NCI-H1417 (cell line): ENCODE results near the gene NFIA.

Source experiments
- DNase-seq, 3 experiments: peaks; one replicate each; lab custom pipeline; 2025; lab: John Stamatoyannopoulos, UW

NFIA gene

DNA sequence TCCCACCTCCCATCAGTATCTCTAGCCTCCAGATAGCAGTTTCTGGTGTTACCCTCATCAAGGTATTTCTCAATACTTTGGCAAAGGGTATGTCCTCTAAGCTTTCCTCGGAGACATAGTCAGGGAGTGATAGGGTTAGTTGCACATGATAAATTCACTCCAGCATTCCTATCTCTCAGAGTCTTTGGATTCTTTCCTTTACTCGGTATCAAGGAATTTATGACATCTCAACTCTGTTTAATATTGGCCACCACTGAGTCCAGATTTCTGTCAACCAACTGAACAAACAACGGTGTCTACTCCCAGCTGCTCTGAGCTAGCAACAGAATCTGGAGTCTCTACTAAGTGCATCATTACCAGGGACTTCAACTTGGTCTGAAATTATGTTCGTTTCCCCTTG, 409.1 kb downstream of the NFIA start:
- no peak for DNase-seq

DNA sequence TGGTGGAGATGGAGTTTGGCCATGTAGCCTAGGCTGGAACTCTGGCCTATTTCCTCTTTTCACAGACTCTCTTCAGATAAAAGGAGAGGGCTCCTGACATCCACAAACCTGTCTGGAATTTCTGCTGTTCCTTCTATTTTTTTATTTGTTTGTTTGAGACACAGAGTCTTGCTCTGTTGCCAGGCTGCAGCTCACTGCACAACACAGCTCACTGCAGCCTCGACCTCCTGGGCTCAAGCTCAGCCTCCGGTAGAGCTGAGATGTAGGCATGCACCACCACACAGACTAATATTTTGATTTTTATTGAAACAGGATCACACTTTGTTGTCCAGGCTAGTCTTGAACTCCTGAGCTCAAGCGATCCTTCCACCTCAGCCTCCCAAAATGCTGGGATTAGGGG, 411.6 kb downstream of the NFIA start:
- DNase-seq = no peak

DNA sequence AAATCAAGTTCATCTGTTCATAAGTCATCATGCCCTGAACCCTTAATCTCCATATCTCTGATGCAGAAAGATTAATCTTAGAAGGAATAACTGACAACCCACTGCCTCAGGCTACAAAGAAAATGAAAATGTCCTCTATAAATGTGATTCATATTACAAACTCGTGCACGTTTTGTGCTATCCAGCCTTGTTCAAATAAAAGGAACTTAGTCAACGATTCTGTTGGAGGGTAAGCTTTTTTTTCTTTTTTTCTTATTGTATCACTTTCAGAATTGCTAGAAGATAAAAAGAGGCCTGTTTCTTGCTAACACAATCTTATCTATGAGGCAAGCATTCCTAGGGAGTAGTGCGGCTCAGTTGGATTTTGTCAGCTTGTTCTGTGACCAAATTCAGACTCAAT, 414.1 kb downstream of the NFIA start:
- DNase-seq = no peak

DNA sequence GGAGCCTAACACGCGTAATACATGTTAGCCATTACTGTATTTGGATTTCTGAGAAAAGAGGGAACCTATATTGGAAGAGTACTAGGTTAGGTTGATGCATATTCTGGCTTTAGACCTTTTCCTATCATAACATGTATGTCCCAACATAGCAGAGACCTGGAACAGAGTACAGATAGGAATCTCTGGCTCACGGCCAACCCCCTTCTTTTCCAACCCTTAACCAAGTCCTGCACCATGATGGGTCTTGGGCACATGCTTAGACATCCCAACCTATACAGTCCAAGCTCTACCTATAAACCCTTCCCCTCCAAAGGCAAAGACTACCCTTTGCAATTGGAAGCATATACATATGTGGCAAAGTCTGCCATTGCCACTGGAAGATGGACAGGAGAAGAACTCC, 414.7 kb downstream of the NFIA start:
- DNase-seq = no peak

DNA sequence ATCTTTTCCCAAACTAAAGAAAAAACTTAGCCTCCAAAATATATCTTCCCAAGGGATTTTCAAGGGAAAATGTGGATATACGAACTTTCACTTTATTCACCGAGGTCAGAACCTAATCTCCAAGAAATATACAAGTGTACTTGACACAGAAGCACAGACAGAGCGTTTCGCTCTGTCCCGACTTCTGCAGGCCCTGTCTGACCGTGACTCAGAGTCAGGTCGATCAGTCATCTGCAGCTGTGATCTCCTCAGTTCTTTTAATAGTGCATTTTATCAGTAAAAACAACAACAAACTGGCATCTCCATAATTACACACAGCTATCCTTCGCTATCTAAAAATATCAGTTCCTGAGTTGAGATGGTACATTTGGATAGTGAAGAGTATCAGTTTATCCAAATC, 416.0 kb downstream of the NFIA start:
- DNase-seq = no peak

DNA sequence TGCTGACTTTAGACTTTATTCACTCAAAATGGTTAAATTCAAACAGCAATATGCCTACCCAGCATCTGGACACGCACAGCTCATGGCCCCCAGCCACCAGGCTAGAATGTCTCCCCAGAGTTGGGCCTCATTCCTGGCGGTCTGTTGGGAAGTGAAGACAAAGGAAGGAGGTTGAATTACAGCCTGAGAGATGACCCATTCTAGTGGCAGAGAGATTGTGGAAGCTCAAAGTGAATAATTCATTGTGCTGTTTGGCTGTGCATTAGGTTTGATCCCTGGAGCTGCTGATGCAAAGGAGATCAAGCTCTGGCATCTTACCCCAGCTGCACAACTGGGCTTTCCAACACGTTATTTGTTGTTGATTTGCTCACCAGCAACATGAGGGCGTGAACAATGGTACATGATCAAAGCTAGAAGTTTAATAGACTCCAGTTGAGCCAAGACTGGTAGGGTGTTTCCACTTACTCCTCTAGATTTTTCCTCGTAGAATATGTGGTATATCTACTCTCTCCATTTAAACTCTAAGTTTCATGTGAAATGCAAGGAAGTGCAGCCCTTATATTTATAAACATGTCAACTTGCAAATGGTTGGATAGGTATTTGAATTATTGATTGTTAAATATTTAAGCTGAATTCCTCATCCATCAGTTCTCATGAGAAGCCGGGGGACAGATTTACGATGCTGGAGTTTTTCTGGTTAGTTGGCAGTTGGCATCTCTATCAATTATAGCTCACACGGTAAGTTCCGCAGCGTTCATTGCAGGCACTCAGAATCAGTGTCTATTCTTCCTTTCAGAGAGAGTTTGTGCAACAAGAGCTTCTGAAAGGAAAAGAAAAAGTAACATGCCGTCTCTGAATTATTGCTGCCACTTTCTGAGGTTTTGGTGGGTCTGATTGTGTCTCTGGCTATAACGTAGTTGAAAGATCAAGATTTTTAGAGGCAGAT, 419.9 kb downstream of the NFIA start:
- DNase-seq = peak in 1 of 3 experiments; percentile 26

DNA sequence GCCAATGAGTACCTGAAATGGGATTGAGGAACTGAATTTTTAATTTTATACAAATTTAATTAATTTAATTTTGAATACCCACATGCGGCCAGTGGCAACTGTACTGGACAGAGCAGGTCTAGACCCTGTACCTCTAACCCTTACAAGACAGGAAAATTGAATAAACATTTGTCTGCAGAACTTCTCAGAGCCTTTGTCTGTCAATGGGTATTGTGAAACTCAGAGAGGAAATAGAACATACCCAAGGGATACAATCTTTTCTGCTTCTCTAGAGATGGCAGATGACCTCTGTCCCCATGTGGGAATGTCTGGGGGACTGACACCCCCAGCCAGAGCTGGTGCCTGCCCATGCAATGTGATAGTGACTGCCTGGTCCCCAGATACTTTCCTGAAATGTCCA, 421.9 kb downstream of the NFIA start:
- DNase-seq = no peak

DNA sequence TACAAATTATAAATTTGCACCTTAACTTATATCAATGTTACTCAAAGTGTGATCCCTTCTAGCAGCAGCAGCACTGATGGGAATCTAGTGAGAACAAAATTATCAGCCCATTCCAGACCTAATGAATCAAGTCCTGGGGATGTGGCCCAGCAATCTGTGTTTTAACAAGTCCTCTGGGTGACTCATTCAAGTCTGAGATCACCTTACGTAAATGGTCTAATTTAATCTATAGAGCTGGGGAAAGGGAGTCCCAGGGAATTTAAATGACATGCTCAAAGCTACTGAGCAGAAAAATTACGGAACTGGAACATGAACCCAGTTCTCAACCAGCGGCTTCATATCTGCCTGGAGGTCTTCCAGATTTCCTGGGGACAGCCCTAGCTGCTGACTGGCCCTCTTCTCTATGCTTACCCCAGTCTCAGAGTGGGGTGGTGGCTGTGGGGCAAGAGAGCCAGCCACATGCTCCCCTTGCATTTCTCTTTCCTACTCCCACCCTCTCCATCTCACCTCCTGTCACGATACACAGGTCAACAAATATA, 422.6 kb downstream of the NFIA start:
- DNase-seq = no peak

DNA sequence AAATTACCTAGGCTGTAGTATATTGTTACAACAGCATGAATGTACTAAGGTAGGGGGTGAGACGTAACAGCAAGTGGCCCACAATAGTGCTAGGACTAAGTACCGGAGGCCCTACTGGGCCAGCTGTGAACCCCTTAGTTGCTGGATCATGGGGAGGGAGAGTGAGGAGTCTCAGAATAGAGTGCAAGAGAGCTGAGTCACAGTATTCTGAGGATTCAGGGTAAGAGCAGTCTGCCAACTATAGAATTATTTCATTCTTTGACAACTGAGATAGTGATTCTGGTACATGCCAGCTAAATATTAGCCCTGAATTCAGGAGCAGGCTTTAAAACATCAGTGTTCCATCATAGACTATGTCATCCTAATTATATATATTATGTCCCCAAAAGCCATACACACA, 423.9 kb downstream of the NFIA start:
- DNase-seq = no peak

DNA sequence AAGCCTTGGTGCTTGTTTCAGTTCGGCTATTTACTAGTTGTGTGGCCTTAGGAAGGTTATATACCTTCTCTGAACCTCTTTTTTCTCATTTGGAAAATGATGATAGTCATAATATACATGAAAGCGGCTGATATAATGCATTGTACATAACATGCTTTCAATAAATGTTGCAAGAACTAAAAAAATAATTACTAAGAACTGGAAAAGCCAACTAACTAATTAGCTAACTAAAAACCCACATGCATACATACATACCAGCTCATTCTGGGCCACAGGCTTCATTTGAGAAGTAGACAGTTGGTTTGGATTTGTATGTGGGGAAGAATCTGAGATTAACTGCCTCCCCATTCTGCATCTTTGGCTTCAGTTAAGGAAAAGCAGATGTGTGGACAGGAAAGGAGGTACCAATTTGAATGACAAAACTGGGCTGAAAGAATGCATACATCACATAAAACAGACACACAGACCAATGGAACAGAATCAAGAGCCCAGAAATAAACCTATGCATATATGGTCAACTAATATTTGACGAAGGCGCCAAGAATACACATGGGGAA, 424.7 kb downstream of the NFIA start:
- no peak for DNase-seq
